ENCODE data around the gene ITGB1BP1. TPM values are rescaled to one million over a fixed set of nuclear protein-coding genes. Genes with fewer than 3 reads are reported as not detected.

The ITGB1BP1 gene
- total and polyA plus RNA-seq, 10 donors, result 24.0 to 79.4 (median 51.3) TPM

DNA sequence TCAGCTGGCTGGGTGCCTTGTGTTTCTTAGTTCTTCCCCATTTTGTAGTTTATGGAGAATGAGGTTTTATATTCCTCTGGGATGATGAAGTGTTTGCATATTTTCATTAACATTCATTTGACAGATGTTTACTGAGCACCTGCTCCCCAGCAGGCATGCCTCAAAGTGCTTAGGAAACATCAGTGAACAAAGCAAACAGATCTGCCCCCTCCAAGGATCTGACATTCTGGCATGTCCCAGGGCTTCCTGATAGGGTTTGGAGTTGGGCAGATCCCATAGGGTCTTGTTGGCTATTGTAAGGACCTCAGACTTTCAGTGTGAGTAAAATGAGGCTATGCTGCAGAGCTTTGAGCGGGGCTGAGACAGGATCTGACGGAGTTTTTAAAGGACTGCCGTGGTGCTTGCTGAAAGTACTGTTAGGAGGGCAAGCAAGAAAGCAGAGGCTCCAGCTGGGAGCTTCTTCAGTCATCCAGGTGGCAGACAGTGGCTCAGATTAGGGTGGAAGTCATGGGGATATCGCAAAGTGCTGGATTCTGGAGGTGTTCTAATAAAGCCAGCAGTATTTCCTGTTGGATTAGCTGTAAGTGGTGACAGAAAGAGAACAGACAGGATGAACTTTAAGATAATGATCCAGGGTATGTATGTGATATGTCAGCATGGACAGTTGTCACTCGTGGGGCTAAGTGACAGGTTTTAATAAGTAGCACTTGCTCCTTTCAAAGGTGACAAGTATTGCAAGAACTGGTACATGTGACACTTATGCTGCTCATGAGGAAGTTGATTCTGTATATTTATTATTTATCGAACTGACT lies 39.8 kb upstream of the ITGB1BP1 start:
- Histone ChIP-seq H3K4me1 (peaks cover 0 to 9% (median 0%) of the 10 kb centered on the region in 6 donors), H3K9me3 (no peaks in the 10 kb centered on the region), H3K27ac (peak overlapping the region in 1 of 8 donors; percentile 32), H3K36me3 (peaks cover 3 to 91% (median 31%) of the 10 kb centered on the region in 6 donors), H3K4me3 (no peak overlapping the region), H3K27me3 (replicated peaks in 1 of 7) (no peaks in the 10 kb centered on the region)
- DNase-seq, result no peak
- TF ChIP-seq POLR2A (IDR thresholded peaks at IDR 0.05) (no peak), POLR2AphosphoS5 (IDR thresholded peaks at IDR 0.05) (no peak)
- TF ChIP-seq, protein P1, sequence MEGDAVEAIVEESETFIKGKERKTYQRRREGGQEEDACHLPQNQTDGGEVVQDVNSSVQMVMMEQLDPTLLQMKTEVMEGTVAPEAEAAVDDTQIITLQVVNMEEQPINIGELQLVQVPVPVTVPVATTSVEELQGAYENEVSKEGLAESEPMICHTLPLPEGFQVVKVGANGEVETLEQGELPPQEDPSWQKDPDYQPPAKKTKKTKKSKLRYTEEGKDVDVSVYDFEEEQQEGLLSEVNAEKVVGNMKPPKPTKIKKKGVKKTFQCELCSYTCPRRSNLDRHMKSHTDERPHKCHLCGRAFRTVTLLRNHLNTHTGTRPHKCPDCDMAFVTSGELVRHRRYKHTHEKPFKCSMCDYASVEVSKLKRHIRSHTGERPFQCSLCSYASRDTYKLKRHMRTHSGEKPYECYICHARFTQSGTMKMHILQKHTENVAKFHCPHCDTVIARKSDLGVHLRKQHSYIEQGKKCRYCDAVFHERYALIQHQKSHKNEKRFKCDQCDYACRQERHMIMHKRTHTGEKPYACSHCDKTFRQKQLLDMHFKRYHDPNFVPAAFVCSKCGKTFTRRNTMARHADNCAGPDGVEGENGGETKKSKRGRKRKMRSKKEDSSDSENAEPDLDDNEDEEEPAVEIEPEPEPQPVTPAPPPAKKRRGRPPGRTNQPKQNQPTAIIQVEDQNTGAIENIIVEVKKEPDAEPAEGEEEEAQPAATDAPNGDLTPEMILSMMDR (IDR thresholded peaks at IDR 0.05 in 8 of 11, conservative IDR thresholded peaks at IDR 0.05 in 3 of 11), result no peak
- intact Hi-C loops (cut with DNase I; ENCODE audit: low total_unique reads), result no loop called here
- 74 to 91% (median 82%) methylated on average over 6 of the region's 6 CpGs for WGBS, 5 donors

DNA sequence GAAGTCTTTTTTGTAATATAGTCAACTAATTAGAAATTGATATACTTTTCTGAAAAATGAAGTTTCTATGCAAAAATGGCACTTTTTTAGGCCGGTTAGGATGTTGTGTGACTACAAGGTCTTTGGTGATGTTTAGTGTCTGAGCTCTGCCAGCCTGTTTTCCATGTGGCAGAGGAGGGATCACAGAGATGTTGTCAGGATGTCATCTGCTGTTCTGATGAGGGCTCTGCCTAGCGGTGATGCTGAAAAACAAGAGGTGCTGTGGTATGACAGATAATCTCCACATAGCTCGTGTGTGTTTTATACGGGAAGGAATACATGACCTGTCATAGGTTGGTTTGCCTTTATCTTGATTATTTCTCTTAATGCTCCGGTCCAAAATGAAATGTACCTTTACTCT lies 39.0 kb upstream of the ITGB1BP1 start:
- intact Hi-C loops (cut with DNase I; ENCODE audit: low total_unique reads), result no loop called here
- Histone ChIP-seq H3K9me3 (no peaks in the 10 kb centered on the region), H3K27me3 (replicated peaks in 1 of 7) (no peaks in the 10 kb centered on the region), H3K36me3 (peaks cover 0 to 91% (median 29%) of the 10 kb centered on the region in 6 donors), H3K27ac (no peak overlapping the region), H3K4me1 (peaks cover 0 to 9% (median 0%) of the 10 kb centered on the region in 6 donors), H3K4me3 (no peak overlapping the region)
- TF ChIP-seq POLR2AphosphoS5 (IDR thresholded peaks at IDR 0.05) (no peak), POLR2A (IDR thresholded peaks at IDR 0.05) (no peak)
- TF ChIP-seq, protein P1 (IDR thresholded peaks at IDR 0.05 in 8 of 11, conservative IDR thresholded peaks at IDR 0.05 in 3 of 11), result no peak
- DNase-seq, result no peak
- 76 to 95% (median 92%) methylated on average over 5 of the region's 5 CpGs for WGBS, 5 donors

DNA sequence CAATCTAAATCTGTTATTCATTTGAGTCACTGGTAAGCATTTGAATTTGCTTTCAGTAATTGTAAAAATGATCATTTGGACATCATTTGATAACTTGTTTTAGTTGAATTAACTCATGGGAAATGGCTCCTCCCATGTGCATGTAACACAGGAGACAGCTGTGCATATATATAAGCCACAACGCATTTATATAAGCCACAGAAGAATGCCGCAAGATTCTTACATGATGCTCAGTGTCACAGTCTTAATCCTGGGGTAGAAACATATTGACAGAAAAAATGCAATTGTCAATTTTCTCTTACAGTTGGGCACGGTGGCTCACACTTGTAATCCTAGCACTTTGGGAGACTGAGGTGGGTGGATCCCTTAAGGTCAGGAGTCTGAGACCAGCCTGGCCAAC lies 37.8 kb upstream of the ITGB1BP1 start:
- TF ChIP-seq POLR2AphosphoS5 (IDR thresholded peaks at IDR 0.05) (no peak), POLR2A (IDR thresholded peaks at IDR 0.05) (no peak)
- TF ChIP-seq, protein P1 (IDR thresholded peaks at IDR 0.05 in 8 of 11, conservative IDR thresholded peaks at IDR 0.05 in 3 of 11), result no peak
- H3K36me3 ChIP-seq, result peaks cover 0 to 98% (median 33%) of the 10 kb centered on the region in 6 donors

DNA sequence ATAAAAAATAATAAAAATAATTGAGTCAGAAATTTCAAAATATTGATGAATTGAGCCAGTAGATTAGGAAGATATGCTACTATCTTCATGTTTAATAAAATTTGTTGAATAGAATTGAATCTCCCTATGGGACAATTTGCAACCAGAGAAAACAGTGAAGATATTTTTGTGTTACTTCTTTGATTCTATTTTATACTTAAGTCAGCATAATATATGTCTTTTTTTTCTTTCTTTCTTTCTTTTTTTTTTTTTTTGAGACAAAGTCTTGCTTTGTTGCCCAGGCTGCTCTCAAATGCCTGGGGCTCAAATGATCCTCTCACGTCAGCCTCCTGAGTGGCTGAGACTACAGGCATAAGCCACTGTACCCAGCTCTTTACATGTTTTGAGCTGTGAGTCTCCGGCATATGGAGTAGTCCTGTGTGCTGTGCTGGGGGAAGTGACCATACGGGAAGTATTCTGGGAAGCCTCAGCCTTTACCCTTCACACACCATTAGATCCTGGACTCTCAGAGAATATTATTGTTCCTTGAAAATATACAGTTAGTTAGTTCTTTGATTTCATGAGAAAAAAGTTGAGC lies 37.2 kb upstream of the ITGB1BP1 start:
- Histone ChIP-seq H3K4me3 (no peak overlapping the region), H3K9me3 (no peaks in the 10 kb centered on the region), H3K27me3 (replicated peaks in 1 of 7) (no peaks in the 10 kb centered on the region), H3K27ac (no peak overlapping the region), H3K4me1 (peaks cover 0 to 9% (median 0%) of the 10 kb centered on the region in 6 donors), H3K36me3 (peaks cover 0 to 98% (median 35%) of the 10 kb centered on the region in 6 donors)
- WGBS, 5 donors, result 96 to 99% (median 98%) methylated on average over 3 of the region's 3 CpGs
- TF ChIP-seq POLR2A (IDR thresholded peaks at IDR 0.05), result no peak
- TF ChIP-seq POLR2AphosphoS5 (IDR thresholded peaks at IDR 0.05), result no peak
- TF ChIP-seq, protein P1 (IDR thresholded peaks at IDR 0.05 in 8 of 11, conservative IDR thresholded peaks at IDR 0.05 in 3 of 11), result no peak
- DNase-seq, result no peak
- intact Hi-C loops (cut with DNase I; ENCODE audit: low total_unique reads), result no loop called here

More for the DNA sequence above, 37.8 kb upstream of the ITGB1BP1 start:
- DNase-seq, result no peak
- H3K4me1 ChIP-seq, result peaks cover 0 to 9% (median 0%) of the 10 kb centered on the region in 6 donors
- WGBS, 5 donors, result 91 to 97% (median 93%) methylated on average over 3 of the region's 3 CpGs
- H3K9me3 ChIP-seq, result no peaks in the 10 kb centered on the region
- H3K4me3 ChIP-seq, result no peak overlapping the region
- H3K27me3 ChIP-seq (replicated peaks in 1 of 7), result no peaks in the 10 kb centered on the region
- intact Hi-C loops (cut with DNase I; ENCODE audit: low total_unique reads), result no loop called here
- no peak overlapping the region for H3K27ac ChIP-seq

All from spleen (tissue), 11 donors.